ENCODE measurements around the gene CIDEC. TPM values are rescaled to one million over a fixed set of nuclear protein-coding genes. Genes with fewer than 3 reads are reported as not detected.

CIDEC gene
- total RNA-seq, 4 donors from 2014 or later: 0.26 to 1.1 TPM; not detected in 2

- no peak for TF ChIP-seq POLR2A (IDR thresholded peaks at IDR 0.05)
- TF ChIP-seq CTCF (IDR thresholded peaks at IDR 0.05): no peak
- Histone ChIP-seq H3K36me3 (no peaks in the 10 kb centered on the region), H3K9me3 (no peaks in the 10 kb centered on the region), H3K4me3 (no peak overlapping the region), H3K27me3 (no peaks in the 10 kb centered on the region), H3K4me1 (no peaks in the 10 kb centered on the region), H3K27ac (no peak overlapping the region)
- intact Hi-C loops (cut with DNase I; ENCODE audit: low total_unique reads): no loop called here
- DNase-seq: no peak
These were observed 51.0 kb downstream of the CIDEC start for GRCh38 chr3:9828801-9829755.

GRCh38 chr3:9826815-9827573 lies 53.1 kb downstream of the CIDEC start:
- Histone ChIP-seq H3K36me3 (no peaks in the 10 kb centered on the region), H3K4me1 (no peaks in the 10 kb centered on the region), H3K27me3 (no peaks in the 10 kb centered on the region), H3K27ac (no peak overlapping the region), H3K4me3 (no peak overlapping the region), H3K9me3 (no peaks in the 10 kb centered on the region)
- TF ChIP-seq POLR2A (IDR thresholded peaks at IDR 0.05) (no peak), CTCF (IDR thresholded peaks at IDR 0.05) (no peak)
- intact Hi-C loops (cut with DNase I; ENCODE audit: low total_unique reads): no loop called here
- DNase-seq: no peak

GRCh38 chr3:9825451-9826040 lies 54.5 kb downstream of the CIDEC start:
- Histone ChIP-seq H3K27ac (no peak overlapping the region), H3K27me3 (no peaks in the 10 kb centered on the region), H3K4me1 (no peaks in the 10 kb centered on the region), H3K36me3 (no peaks in the 10 kb centered on the region), H3K9me3 (no peaks in the 10 kb centered on the region), H3K4me3 (no peak overlapping the region)
- intact Hi-C loops (cut with DNase I; ENCODE audit: low total_unique reads): no loop called here
- TF ChIP-seq CTCF (IDR thresholded peaks at IDR 0.05) (no peak), POLR2A (IDR thresholded peaks at IDR 0.05) (no peak)
- DNase-seq: no peak

- Histone ChIP-seq H3K36me3 (no peaks in the 10 kb centered on the region), H3K4me1 (no peaks in the 10 kb centered on the region), H3K9me3 (no peaks in the 10 kb centered on the region), H3K4me3 (no peak overlapping the region), H3K27me3 (no peaks in the 10 kb centered on the region), H3K27ac (no peak overlapping the region)
- DNase-seq: no peak
- TF ChIP-seq POLR2A (IDR thresholded peaks at IDR 0.05) (no peak), CTCF (IDR thresholded peaks at IDR 0.05) (no peak)
- intact Hi-C loops (cut with DNase I; ENCODE audit: low total_unique reads): no loop called here
These were observed 59.1 kb downstream of the CIDEC start for GRCh38 chr3:9820946-9821345.
